Keratinocyte (primary cell): ENCODE data around the gene SLC2A11. TPM values are rescaled to one million over a fixed set of nuclear protein-coding genes. Genes with fewer than 3 reads are reported as not detected.
"Not testable (repeated sequence)": the region's sequence is repeated elsewhere in the genome, so short reads cannot be mapped to it uniquely, and the experiment has no call there.

Source experiments
- DNase-seq: peaks from one replicate; pipeline ENCODE4 v3.0.0-alpha.2; 2011; ENCODE audit warnings: low read depth, missing footprints, low spot score
- FAIRE-seq: peaks from 2 replicates; lab custom pipeline; 2011; peaks lifted over from hg19 to GRCh38; lab: Jason Lieb, UNC
- H2AFZ ChIP-seq: 2 replicates; pipeline ENCODE4 v1.6.0; 2012; ENCODE audit warnings: low read length, control low read depth, inconsistent platforms; ENCODE audit not compliant: control insufficient read depth
- H3K27ac ChIP-seq: 2 replicates; pipeline ENCODE4 v1.5.1; 2011; ENCODE audit warnings: low read length; ENCODE audit not compliant: control insufficient read depth, insufficient read depth
- H3K27me3 ChIP-seq: 3 replicates; pipeline ENCODE4 v1.6.0; 2011; ENCODE audit warnings: low read length; ENCODE audit not compliant: control insufficient read depth, insufficient read depth; ENCODE audit errors: extremely low read depth
- H3K36me3 ChIP-seq, 2 experiments: 2 replicates in 1 of 2; 3 replicates in 1 of 2; pipeline ENCODE4 v1.5.1; 2011; ENCODE audit warnings: low read length in 2 of 2, mild to moderate bottlenecking in 1 of 2; ENCODE audit not compliant: control insufficient read depth in 2 of 2, insufficient read depth in 2 of 2; ENCODE audit errors: extremely low read depth in 1 of 2
- H3K4me1 ChIP-seq: 3 replicates; pipeline ENCODE4 v1.5.1; 2011; ENCODE audit warnings: low read length; ENCODE audit not compliant: control insufficient read depth, insufficient read depth; ENCODE audit errors: extremely low read depth
- H3K4me2 ChIP-seq: 3 replicates; pipeline ENCODE4 v1.6.0; 2011; ENCODE audit warnings: low read depth, low read length; ENCODE audit not compliant: control insufficient read depth, insufficient read depth; ENCODE audit errors: extremely low read depth
- H3K4me3 ChIP-seq, 3 experiments: fragments of 200-600 bp in 1 of 3; sonication (generic) in 1 of 3; 2 replicates in 2 of 3; 3 replicates in 1 of 3; pipeline ENCODE4 v1.5.1; 2011 to 2016; ENCODE audit warnings: low read length in 3 of 3, mild to moderate bottlenecking in 3 of 3, control low read depth in 2 of 3, inconsistent platforms in 1 of 3, low read depth in 1 of 3, mixed read lengths in 1 of 3, mixed run types in 1 of 3, moderate library complexity in 1 of 3; ENCODE audit not compliant: control insufficient read depth in 2 of 3, insufficient read depth in 2 of 3; ENCODE audit errors: extremely low read depth in 1 of 3
- H3K79me2 ChIP-seq: 2 replicates; pipeline ENCODE4 v1.6.0; 2012; ENCODE audit warnings: low read length; ENCODE audit not compliant: control insufficient read depth, insufficient read depth
- H3K9ac ChIP-seq: 3 replicates; pipeline ENCODE4 v1.6.0; 2011; ENCODE audit warnings: low read length; ENCODE audit not compliant: control insufficient read depth, insufficient read depth; ENCODE audit errors: extremely low read depth
- H3K9me1 ChIP-seq: 3 replicates; pipeline ENCODE4 v1.6.0; 2011; ENCODE audit warnings: low read length; ENCODE audit not compliant: control insufficient read depth, insufficient read depth; ENCODE audit errors: extremely low read depth
- H3K9me3 ChIP-seq: 2 replicates; pipeline ENCODE4 v1.5.1; 2012; ENCODE audit warnings: low read depth, low read length; ENCODE audit not compliant: control insufficient read depth
- H4K20me1 ChIP-seq: 3 replicates; pipeline ENCODE4 v1.6.0; 2011; ENCODE audit warnings: low read length; ENCODE audit not compliant: control insufficient read depth, insufficient read depth; ENCODE audit errors: extremely low read depth
- CTCF ChIP-seq, 3 experiments: IDR thresholded peaks in 1 of 3; conservative IDR thresholded peaks in 1 of 3; optimal IDR thresholded peaks in 1 of 3; 2 replicates in 2 of 3; 3 replicates in 1 of 3; pipeline versions ENCODE3 to v1.5.1; 2011; ENCODE audit warnings: low read length in 3 of 3, mild to moderate bottlenecking in 3 of 3, moderate library complexity in 2 of 3, control low read depth in 1 of 3, inconsistent platforms in 1 of 3; ENCODE audit not compliant: insufficient read depth in 2 of 3; ENCODE audit errors: extremely low read depth in 1 of 3
- EZH2 ChIP-seq: IDR thresholded peaks from one replicate; pipeline ENCODE4 v1.6.1; 2012; ENCODE audit warnings: inconsistent platforms, mild to moderate bottlenecking, low read length, moderate library complexity
- dilution Hi-C: fragments of 300-500 bp; cut with MboI; formaldehyde crosslinking; loops from one replicate; pipeline ENCODE4 v1.7.0; 2020; ENCODE audit warnings: low sequenced_read_pairs; ENCODE audit not compliant: extremely low pct_ligation_motif_present
- polyA plus RNA-seq, 5 experiments: library from polyadenylated mRNA; depleted of rRNA in 3 of 5; stranded (reverse) in 3 of 5; stranded (forward) in 1 of 5; unstranded in 1 of 5; fragments of >200 nt; gene quantifications; 1 replicate in 1 of 5; 2 replicates in 3 of 5; 3 replicates in 1 of 5; pipeline versions ENCODE4 v1.2.1 to v1.2.3, GENCODE V29; 2011 to 2012; ENCODE audit warnings: missing spikeins in 2 of 5, low read depth in 1 of 5, low replicate concordance in 1 of 5

Gene SLC2A11
- polyA plus RNA-seq, 1 donor (not counting 4 experiments of a cell fraction or from before 2014, with no cell fraction given) = 6.0 TPM

GRCh38 chr22:23899042-23899745, 41.5 kb downstream of the SLC2A11 start:
- no peak for FAIRE-seq
- dilution Hi-C loops = no loop called here
- TF ChIP-seq CTCF (optimal IDR thresholded peaks at IDR 0.05 in 1 of 3, IDR thresholded peaks at IDR 0.05 in 1 of 3, conservative IDR thresholded peaks at IDR 0.05 in 1 of 3; ENCODE audit: extremely low read depth in 1 of 3, insufficient read depth in 2 of 3, low read length in 3 of 3) = no peak
- TF ChIP-seq EZH2 = no peak

GRCh38 chr22:23900227-23900626, 42.6 kb downstream of the SLC2A11 start:
- H3K4me2 ChIP-seq, H3K27me3 ChIP-seq, H3K27ac ChIP-seq, dilution Hi-C loops, H4K20me1 ChIP-seq, DNase-seq, H3K9me3 ChIP-seq, H2AFZ ChIP-seq, H3K9me1 ChIP-seq, H3K9ac ChIP-seq, FAIRE-seq, H3K4me3 ChIP-seq: not testable (repeated sequence)
- H3K36me3 ChIP-seq = peaks cover 19 to 22% of the 10 kb centered on the region in 2 experiments
- peaks cover 20% of the 10 kb centered on the region for H3K4me1 ChIP-seq
- peaks cover 14% of the 10 kb centered on the region for H3K79me2 ChIP-seq

More at GRCh38 chr22:23899042-23899745, 41.5 kb downstream of the SLC2A11 start:
- no peaks in the 10 kb centered on the region for H3K9me1 ChIP-seq
- H3K9ac ChIP-seq = no peak overlapping the region
- peaks cover 19 to 23% of the 10 kb centered on the region in 2 experiments for H3K36me3 ChIP-seq
- peaks cover 6% of the 10 kb centered on the region for H4K20me1 ChIP-seq
- H3K9me3 ChIP-seq = no peaks in the 10 kb centered on the region
- H2AFZ ChIP-seq = no peak overlapping the region
- DNase-seq = no peak
- peaks cover 20% of the 10 kb centered on the region for H3K4me1 ChIP-seq
- no peak overlapping the region for H3K4me2 ChIP-seq
- H3K79me2 ChIP-seq = peaks cover 19% of the 10 kb centered on the region
- H3K27ac ChIP-seq = no peak overlapping the region
- no peak overlapping the region for H3K4me3 ChIP-seq
- no peaks in the 10 kb centered on the region for H3K27me3 ChIP-seq
